ENCODE measurements around the gene HES4.
"Not testable (repeated sequence)": the region's sequence is repeated elsewhere in the genome, so short reads cannot be mapped to it uniquely, and the experiment has no call there.

The HES4 gene

DNA sequence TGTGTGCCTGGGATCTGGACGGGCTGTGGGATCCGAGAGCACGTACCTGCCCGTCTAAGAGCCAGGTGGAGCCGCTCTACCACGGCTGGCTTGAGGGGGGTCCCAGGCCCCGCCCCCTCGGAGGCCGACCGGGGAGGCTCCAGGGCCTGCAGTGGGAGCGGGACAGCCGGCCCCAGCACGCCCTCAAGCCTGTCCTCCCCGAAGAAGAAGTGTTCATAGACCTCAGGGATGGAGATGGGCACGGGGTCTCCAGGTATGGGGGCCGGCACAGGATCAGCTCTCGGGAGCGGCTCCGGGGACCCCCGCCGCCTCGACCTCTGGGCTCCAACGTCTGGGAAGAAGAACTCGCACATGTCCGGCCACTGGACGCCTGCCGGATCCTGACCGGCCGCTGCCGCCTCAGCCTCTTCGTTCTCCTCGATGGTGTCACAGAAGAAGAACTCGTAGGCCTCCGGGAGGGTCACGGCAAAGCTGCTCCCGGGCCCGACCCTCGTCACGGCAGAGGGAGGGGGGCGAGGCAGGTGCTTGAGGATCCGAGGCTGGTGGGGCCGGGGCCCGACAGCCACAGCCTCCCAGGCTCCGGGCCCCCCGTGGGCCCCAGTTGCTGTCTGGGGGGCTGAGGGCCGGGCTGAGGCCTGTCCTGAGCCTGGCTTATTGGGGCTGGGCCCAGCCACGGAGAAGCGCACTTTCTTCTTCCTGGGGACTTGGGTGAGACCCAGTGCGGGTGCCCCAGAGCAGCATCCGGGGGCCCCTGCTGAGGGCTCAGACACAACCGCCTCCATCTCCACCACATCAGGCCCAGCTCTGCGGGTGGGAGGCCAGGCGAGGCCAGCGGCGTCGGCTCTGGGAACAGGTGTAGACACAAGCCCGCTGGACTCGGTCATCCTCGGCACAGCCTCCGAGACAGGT lies 20.8 kb downstream of the HES4 start:
- DNase-seq: no peak

DNA sequence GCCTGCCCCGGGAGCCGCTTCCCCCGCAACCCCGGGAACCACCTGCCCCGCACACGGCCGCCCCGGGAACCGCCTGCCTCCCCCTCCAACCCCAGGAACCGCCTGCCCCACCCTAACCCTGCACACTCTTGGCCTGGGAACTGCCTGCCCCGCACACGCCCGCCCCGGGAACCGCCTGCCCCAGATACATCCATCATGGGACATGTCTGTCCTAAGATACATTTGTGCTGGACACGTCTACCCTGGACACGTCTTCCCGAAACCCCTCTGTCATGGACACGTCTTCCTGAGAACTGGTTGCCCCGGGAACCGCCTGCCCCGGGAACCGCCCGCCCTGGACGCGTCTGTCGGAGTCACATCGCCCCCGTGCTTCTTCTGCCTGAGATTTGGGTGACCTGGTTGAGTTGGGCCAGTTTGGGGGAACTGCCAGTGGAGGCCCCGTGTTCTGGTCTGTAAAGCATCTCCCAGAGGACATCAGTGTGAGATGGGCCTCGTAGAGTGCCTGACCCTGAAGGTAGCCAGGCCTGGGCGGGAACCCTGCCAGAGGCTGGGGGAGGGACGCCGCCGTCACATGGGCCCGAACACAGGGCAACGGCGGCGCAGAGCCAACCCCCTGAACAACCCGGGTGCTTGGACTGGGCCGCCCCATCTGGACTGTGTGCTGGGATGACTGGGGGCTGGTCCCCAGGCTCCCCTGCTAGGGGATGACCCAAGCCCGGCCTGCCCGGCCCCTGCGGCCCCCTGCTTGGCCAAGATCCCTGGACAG lies 21.6 kb downstream of the HES4 start:
- DNase-seq: no peak

DNA sequence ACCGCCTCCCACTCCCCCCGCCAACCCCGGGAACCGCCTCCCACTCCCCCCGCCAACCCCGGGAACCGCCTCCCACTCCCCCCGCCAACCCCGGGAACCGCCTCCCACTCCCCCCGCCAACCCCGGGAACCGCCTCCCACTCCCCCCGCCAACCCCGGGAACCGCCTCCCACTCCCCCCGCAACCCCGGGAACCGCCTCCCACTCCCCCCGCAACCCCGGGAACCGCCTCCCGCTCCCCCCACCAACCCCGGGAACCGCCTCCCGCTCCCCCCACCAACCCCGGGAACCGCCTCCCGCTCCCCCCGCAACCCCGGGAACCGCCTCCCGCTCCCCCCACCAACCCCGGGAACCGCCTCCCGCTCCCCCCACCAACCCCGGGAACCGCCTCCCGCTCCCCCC lies 23.1 kb downstream of the HES4 start:
- DNase-seq: not testable (repeated sequence)

DNA sequence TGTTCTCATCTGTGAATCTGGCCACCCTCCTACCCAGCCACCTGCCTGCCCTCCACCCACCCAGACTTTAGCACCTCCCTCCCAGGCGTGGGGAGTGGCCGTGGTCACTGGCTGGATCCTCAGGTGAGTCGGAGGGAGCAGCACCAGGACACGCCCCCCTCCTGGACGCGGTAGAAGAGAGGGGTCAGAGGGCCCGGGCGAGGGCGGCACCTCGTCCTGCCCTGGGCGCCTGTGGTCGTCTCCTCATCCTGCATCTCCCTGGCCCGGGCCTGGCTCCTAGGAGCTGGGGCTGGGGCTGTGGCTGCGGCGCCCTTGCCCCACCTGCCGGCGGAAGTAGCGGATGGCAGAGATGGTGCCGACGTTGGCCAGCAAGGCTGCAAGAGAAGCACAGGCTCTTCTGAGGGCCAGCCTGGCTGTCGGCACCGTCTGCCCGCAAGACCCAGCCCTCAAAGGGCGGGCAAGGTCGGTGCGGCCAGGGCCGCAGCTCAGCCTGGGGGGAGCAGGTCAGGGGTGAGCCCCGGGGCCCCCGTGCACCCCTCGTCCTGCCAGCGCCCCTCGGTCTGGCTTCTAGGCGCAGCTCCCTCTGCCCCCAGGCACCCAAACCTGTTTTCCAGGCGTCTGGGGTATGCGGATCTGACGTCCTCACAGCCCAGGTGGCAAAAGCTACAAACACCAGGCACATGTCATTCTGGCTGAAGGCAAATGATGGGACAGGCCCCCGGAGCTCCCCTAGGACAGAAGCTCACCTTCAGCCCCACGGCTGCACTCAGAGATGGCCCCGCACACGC lies 23.8 kb downstream of the HES4 start:
- peak; percentile 73 for DNase-seq

DNA sequence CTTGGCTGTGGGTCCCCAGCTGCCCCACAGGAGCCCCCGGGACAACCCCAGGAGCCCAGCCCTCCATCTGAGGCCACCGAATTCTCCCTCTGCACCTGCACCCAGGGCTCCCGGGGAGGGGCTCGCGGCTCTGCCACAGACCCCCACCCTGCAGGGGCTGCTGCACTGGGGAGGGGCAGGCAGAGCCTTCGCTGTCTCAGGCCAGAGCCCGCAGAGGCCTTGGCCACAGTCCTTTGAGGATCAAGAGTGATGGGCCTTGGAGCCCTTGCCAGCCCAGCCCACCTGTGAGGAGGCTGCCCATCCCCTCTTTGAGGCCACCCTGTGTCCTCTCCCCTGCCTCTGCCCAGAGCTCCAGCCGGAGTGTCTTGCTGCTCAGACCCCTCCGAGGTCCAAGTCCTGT lies 24.5 kb downstream of the HES4 start:
- DNase-seq: no peak

DNA sequence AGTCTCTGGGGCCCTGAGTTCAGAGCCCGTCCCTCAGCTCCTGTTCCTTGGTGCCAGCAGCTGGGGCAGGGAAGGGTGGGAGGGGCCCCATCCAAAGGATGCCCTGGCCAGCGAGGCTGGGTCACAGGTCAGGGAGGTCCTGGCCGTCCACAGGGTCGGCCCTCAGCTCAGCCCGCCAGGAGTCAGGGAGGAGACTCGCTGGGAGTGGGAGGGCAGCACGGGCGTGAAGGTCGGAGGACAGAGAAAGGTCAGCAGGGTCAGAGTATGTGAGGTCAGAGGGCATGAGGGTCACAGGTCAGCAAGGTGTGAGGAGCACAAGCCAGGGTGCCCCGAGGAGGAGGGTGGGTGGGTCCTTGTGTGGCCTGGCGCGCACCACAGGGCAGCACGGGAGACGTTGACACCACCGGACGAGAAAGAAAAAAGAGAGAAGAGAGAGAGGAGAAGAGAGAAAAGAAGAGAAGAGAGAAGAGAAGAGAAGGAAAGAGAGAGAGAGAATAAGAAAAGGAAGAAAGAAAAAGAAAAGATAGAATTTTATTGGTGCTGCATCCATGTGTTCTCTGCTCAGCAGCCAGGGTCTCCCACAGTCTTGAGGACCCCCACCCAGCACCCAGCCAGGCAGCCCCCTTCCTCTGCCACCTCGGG lies 25.1 kb downstream of the HES4 start:
- no peak for DNase-seq

DNA sequence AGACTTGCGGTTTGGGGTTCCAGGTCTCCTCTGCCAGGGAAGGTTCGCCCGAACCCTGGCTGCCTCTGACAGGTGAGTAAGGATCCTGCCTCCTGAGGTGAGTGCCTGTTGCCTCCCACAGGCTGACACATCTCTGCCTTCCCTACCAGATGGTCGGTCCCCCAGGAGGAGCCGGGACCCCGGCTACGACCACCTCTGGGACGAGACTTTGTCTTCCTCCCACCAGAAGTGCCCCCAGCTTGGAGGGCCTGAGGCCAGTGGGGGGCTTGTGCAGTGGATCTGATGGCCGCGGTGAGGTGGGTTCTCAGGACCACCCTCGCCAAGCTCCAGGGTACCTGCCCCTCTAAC lies 25.6 kb downstream of the HES4 start:
- no peak for DNase-seq

DNA sequence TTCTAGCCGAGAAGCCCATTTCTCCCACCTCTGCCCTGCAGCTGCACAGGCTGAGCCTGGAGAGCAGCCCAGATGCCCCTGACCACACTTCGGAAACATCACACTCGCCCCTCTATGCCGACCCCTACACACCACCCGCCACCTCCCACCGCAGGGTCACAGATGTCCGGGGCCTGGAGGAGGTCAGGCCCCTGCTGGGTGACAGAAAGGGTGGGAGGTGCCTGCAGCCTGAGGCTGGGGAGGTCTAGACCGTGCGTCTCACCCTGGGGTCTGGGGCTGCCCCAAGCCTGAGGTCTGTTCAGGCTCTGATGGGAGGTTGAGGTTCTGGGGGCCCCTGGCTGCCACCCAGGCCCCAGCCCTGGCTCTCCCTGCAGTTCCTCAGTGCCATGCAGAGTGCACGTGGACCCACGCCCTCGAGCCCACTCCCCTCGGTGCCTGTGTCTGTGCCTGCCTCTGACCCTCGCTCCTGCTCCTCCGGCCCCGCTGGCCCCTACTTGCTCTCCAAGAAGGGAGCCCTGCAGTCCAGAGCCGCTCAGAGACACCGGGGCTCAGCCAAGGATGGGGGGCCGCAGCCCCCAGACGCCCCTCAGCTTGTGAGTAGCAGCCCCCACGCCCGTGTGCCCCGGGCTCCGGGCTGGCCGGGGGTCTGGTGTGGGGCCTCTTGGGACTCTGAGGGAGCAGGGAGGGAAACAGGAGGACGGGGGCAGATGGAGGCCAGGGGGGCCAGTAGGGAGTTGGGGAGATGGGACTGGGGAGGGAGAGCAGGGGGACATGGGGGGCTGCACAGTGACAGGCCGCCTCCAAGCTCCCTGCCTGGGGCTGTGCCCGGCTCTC lies 26.2 kb downstream of the HES4 start:
- DNase-seq: no peak

DNA sequence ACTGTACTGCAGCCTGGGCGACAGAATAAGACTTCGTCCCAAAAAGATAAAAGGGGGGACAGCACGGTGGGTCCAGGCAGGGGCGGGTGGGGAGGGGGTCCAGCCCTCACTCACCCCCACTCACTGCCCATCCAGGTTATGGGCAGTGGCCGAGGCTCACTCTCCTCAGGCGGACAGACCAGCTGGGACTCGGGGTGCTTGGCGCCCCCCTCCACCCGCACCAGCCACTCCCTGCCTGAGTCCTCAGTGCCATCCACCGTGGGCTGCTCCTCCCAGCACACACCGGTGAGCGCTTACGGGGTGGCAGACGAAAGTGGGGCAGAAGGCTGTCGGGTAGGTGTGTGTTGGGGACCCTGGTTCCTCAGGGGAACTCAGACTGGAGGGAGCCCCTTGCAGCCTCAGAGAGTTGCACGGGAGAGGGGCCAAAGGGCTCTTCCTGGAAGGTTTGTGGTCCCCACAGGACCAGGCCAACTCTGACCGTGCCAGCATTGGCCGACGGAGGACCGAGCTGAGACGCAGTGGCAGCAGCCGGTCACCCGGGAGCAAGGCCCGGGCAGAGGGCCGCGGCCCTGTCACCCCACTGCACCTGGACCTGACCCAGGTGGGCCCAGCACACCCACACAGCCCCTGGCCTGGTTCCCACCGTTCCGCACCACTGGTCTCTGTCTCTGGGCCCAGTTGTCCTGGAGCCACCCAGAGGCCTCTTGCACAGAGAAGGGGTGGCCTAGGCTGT lies 27.0 kb downstream of the HES4 start:
- no peak for DNase-seq

DNA sequence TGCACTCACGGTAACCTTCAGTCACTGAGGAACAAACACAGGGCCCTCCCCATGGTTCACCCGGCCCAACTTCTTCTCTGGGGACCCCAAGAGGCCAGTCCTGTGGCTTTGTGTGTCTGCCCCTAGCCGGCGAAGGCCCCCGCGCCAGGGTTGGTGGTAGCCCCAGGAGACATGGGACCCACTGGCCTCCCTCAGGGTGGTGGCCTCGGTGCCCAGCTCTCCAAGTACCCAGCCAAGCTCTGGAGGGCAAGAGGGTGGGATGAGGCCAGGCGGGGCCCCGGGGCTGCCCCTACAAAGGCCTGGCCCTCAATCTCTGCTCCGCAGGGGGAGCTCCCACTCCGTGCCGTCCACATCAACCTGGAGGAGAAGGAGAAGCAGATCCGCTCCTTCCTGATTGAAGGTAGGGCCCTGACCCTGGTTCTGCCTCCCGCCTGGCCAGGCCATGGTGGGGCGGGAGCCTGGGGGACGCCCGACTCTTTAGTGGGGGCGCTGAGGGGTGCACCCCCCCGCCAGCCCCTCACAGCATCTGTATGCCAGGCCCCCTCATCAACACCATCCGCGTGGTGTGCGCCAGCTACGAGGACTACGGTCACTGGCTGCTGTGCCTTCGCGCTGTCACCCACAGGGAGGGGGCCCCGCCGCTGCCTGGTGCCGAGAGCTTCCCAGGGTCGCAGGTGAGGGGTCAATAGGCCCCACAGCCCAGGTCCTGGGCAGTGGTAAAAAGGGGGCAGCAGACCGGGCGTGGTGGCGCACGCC lies 28.0 kb downstream of the HES4 start:
- no peak for DNase-seq

DNA sequence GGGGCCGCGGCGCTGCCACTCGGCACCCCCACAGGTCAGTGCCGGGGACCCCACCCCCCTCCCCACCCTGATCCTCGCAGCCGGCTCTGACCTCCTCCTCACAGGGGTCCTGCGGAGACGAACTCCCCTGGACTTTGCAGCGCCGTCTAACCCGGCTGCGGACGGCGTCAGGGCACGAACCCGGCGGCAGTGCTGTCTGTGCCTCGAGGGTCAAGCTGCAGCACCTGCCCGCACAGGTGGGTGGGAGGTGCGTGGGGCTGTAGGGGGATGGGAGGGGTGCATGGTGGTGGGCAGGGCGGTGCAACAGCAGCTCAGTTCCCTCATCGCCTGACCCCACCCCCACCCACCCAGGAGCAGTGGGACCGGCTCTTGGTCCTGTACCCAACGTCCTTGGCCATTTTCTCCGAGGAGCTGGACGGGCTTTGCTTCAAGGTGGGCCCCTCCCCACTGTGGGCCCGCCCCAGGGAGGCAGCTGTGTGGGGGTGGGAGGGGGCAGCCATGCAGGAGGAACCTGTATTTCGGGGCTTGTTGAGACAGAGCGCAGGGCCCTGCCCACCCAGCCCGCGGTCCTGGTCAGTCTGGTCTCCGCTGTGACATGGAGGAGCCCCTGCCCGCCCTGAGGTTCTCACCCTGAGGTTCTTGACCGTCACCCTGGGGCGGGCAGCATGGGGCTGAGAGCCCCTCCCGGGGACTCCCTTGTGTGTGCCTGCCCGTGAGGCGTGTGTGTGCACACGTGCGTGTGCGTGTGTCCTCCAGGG lies 28.7 kb downstream of the HES4 start:
- DNase-seq: no peak

DNA sequence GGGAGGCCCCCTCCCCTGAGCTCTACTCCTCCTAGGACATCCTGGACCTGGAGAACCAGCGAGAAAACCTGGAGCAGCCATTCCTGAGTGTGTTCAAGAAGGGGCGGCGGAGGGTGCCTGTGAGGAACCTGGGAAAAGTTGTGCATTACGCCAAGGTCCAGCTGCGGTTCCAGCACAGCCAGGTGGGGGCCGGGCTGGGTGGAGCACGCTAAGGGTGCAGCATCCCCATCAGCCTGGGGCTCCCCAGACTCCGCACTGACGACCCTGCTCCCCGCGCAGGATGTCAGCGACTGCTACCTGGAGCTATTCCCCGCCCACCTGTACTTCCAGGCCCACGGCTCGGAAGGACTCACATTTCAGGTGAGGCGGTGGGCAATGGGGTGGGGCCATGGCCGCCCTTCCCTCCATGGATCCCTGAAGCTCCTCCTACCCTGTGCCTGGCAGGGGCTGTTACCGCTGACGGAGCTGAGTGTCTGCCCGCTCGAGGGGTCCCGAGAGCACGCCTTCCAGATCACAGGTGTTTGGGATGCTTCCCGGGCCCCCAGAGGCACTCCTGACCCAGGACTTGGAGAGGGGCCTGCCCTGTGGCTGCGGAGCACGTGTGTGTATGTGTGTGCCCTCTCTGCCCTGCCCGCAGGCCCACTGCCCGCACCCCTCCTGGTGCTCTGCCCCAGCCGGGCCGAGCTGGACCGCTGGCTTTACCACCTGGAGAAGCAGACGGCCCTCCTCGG lies 29.5 kb downstream of the HES4 start:
- DNase-seq: no peak

DNA sequence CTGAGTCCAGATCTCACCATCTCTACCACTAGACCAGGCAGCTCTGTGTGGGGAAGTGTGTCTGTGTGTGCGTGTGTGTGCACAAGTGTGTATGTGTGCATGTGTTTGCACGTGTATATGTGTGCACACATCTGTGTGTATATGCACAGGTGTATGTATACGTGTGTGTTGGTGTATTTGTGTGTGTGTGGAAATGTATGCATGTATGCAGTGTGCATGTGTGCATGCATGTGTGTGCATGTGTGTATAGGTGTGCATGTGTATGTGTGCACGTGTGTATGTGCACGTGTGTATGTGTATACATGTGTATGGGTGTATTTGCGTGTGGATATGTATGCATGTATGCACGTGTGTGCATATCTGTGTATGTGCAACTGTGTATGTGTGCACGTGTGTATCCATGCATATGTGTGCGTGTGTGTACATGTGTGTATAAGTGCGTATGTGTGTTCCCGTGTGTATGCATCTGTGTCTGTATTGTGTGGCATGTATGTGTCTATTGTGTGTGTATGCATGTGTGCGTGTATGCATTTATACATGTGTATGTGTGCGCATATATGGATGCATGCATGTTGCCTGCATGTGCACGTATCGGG lies 30.5 kb downstream of the HES4 start:
- no peak for DNase-seq

DNA sequence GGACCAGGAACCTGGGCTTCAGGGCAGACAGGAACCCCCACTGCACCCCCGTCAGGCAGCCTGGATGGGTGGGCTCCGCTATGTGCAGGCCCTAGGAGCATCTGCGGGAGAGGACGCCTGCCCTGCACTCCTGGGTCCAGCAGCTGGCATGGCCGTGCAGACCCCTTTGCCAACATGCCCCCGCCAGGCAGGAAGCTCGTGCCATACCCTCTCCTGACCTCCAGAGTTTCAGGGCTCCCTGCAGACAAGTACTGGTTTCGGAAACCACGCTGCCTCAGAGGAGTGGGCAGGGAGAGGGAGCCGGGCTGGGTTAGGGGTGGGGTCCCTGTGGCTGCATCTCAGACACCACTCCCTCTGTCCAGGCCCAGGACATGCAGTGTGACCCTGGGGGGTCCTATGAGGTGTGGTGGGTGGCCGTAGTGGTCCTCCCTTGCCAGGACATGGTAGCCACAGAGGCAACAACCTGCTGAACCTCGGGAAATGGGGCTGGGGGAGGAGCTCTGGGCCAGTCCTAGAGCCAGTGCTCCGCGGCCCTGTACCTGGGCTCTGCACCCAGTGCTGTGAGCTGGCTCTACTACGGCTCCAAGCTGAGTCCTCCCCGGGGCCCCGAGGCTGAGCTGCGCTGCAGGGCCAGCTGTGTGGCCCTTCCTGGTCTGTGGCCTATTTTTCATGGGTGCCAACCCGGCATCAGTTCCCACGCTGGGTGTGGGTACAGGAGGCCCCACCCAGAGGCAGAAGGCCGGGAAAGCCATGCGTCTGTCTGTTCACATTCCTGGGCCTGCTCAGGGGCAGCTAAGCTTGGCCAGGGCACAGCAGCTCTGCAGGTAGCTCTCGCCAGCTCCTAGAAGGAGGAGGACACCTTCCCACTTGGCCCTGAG lies 32.2 kb downstream of the HES4 start:
- DNase-seq: no peak

DNA sequence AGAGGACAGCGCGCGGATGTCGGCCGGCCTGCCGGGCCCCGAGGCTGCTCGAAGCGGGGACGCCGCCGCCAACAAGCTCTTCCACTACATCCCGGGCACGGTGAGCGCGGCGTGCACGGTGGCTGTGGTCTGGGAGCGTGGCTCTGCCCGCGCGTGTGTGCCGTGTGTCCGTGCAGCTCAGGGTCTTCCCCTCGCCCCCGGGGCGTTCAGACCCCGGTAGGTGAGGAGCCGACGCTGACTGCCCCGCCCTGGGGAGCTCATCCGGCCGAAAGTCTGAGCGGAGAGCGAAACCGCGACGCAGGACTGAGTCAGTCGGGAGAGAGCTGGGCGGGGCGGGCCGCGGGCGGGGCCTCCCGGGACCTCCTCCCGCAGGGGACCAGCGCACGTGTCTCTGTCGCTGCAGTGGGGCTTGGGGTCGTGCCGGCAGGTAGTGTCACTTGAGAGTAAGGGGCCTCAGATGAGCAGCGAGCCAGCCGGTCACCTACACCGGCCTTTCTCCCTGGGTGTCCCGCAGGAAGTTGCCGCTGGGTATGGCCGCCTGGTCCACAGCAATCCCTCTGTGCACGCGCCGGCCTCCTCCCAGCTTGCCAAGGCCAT lies 33.1 kb downstream of the HES4 start:
- no peak for DNase-seq

DNA sequence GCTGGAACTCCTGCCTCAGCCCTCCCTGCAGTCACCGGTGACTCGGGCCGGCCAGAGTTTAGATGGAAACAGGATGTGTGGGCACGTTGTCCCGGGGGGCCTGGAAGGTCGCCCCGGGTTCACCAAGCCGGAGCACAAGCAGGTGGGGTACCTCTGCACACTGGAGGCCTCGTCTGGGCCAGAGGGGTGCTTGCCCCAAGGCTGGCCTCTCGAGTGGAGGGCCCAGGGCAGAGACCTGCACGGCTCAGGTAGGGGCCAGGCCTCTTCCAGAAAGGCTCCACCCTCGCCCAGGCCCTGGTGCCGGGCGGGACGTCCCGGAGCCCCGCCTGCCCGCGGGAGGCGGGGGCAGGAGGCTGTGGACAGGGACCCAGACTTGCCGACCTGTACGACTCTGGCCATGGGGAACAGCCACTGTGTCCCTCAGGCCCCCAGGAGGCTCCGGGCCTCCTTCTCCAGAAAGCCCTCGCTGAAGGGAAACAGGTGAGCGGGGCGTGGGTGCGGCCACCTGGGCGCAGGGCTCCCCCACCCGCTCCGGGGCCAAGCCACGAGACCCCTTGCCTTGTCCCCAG lies 33.7 kb downstream of the HES4 start, which contains the start of gene PLEKHN1:
PLEKHN1 (plus strand) TSS at position 348 of the 569 bp plus-strand sequence; CDS start at position 398, 50 bp downstream.
- no peak for DNase-seq

All from right forelimb (tissue), 1 donor.